Astrocyte (in vitro differentiated cells and primary cell): ENCODE results near the gene KYNU.

Experiments
- CTCF ChIP-seq: IDR thresholded peaks from 2 replicates; pipeline ENCODE4 v1.5.1; 2011; ENCODE audit warnings: low read depth, mild to moderate bottlenecking, inconsistent platforms, low read length, moderate library complexity; ENCODE audit not compliant: insufficient read depth
- EZH2 ChIP-seq: IDR thresholded peaks from 2 replicates; pipeline ENCODE4 v1.6.1; 2012; ENCODE audit warnings: mild to moderate bottlenecking, low read length, inconsistent platforms; ENCODE audit not compliant: insufficient read depth

GRCh38 chr2:142946941-142947340, 69.5 kb downstream of the KYNU start:
- no peak for TF ChIP-seq CTCF
- TF ChIP-seq EZH2, result no peak
